Smooth muscle cell (in vitro differentiated cells): Measurements from ENCODE around the gene SEMA6C. TPM values are rescaled to one million over a fixed set of nuclear protein-coding genes. Genes with fewer than 3 reads are reported as not detected.

Experiments
- DNase-seq: peaks from one replicate; lab custom pipeline; 2025; ENCODE audit not compliant: unreplicated experiment; lab: John Stamatoyannopoulos, UW
- H2AFZ ChIP-seq: fragments of 200-600 bp; sonication (generic); 2 replicates; pipeline ENCODE4 v1.6.0; 2016; ENCODE audit warnings: antibody characterized with exemption, low read depth, mild to moderate bottlenecking
- H3F3A ChIP-seq: fragments of 200-600 bp; sonication (generic); 2 replicates; pipeline ENCODE4 v1.6.0; 2017; ENCODE audit warnings: antibody characterized with exemption, low read depth
- H3K27ac ChIP-seq: fragments of 200-600 bp; sonication (generic); 2 replicates; pipeline ENCODE4 v1.5.1; 2016; ENCODE audit warnings: low read depth, mild to moderate bottlenecking
- H3K27me3 ChIP-seq: fragments of 200-600 bp; sonication (generic); 2 replicates; pipeline ENCODE4 v1.6.1; 2016; ENCODE audit warnings: low read depth, mild to moderate bottlenecking
- H3K36me3 ChIP-seq: fragments of 200-600 bp; sonication (generic); 2 replicates; pipeline ENCODE4 v1.5.1; 2016; ENCODE audit warnings: low read depth
- H3K4me1 ChIP-seq: fragments of 200-600 bp; sonication (generic); 2 replicates; pipeline ENCODE4 v1.5.1; 2016; ENCODE audit warnings: low read depth
- H3K4me2 ChIP-seq: fragments of 200-600 bp; sonication (generic); 2 replicates; pipeline ENCODE4 v1.6.0; 2016; ENCODE audit warnings: mild to moderate bottlenecking
- H3K4me3 ChIP-seq: fragments of 200-600 bp; sonication (generic); 2 replicates; pipeline ENCODE4 v1.5.1; 2016; ENCODE audit warnings: mild to moderate bottlenecking
- H3K79me2 ChIP-seq: fragments of 200-600 bp; sonication (generic); 2 replicates; pipeline ENCODE4 v1.6.0; 2016; ENCODE audit warnings: low read depth, mild to moderate bottlenecking
- H3K9ac ChIP-seq: fragments of 200-600 bp; sonication (generic); 2 replicates; pipeline ENCODE4 v1.6.0; 2016; ENCODE audit warnings: low read depth
- H3K9me3 ChIP-seq: fragments of 200-600 bp; sonication (generic); replicated peaks from 2 replicates; pipeline ENCODE4 v1.5.1; 2016; ENCODE audit warnings: low read depth
- H4K20me1 ChIP-seq: fragments of 200-600 bp; sonication (generic); 2 replicates; pipeline ENCODE4 v1.6.0; 2016; ENCODE audit warnings: low read depth
- CTCF ChIP-seq: fragments of 200-600 bp; sonication (generic); IDR thresholded peaks from 2 replicates; pipeline ENCODE4 v1.5.1; 2017; ENCODE audit warnings: borderline replicate concordance, mild to moderate bottlenecking, antibody characterized with exemption; ENCODE audit not compliant: insufficient read depth, poor library complexity, severe bottlenecking
- WGBS: methylation state at CpG from one replicate; pipeline ENCODE4 v1.1.7; 2016; ENCODE audit warnings: low lambda C conversion rate; 5-methylcytosine and 5-hydroxymethylcytosine counted together
- polyA plus RNA-seq: library from polyadenylated mRNA; unstranded; fragments of >200 nt; fragmentation: Nextera tagmentation; extraction: Ambion mirVana; gene quantifications from 2 replicates; pipeline ENCODE4 v1.2.1, GENCODE V29; 2016
- total RNA-seq: library from RNA; depleted of rRNA; stranded (reverse); fragments of >200 nt; gene quantifications from 2 replicates; pipeline ENCODE4 v1.2.3, GENCODE V29; 2014

Gene SEMA6C
- total and polyA plus RNA-seq, 2 experiments from 2014 or later: 9.3 to 10.4 TPM

- H3K9ac ChIP-seq: no peak overlapping the region
- no peaks in the 10 kb centered on the region for H3K9me3 ChIP-seq
- H3K4me2 ChIP-seq: no peak overlapping the region
- no peaks in the 10 kb centered on the region for H3K36me3 ChIP-seq
- DNase-seq: no peak
- no peak overlapping the region for H3K4me3 ChIP-seq
- no peaks in the 10 kb centered on the region for H3K27me3 ChIP-seq
- no peaks in the 10 kb centered on the region for H4K20me1 ChIP-seq
- H2AFZ ChIP-seq: no peak overlapping the region
- WGBS: 79% methylated on average over 7 of the region's 7 CpGs
- H3K4me1 ChIP-seq: peaks cover 17% of the 10 kb centered on the region
- no peak overlapping the region for H3K27ac ChIP-seq
- no peaks in the 10 kb centered on the region for H3K79me2 ChIP-seq
- H3F3A ChIP-seq: peaks cover 8% of the 10 kb centered on the region
- TF ChIP-seq CTCF: no peak
Observed at GRCh38 chr1:151143057-151143435, 3.4 kb downstream of the SEMA6C start.

- H3K9ac ChIP-seq: no peak overlapping the region
- H3K4me1 ChIP-seq: peaks cover 17% of the 10 kb centered on the region
- no peak for DNase-seq
- no peak overlapping the region for H3K4me2 ChIP-seq
- H3K4me3 ChIP-seq: no peak overlapping the region
- H3K9me3 ChIP-seq: no peaks in the 10 kb centered on the region
- no peaks in the 10 kb centered on the region for H3K79me2 ChIP-seq
- H3F3A ChIP-seq: peaks cover 3% of the 10 kb centered on the region
- TF ChIP-seq CTCF: no peak
- no peak overlapping the region for H2AFZ ChIP-seq
- 45% methylated on average over 2 of the region's 5 CpGs for WGBS
- H4K20me1 ChIP-seq: no peaks in the 10 kb centered on the region
- H3K36me3 ChIP-seq: no peaks in the 10 kb centered on the region
- H3K27me3 ChIP-seq: no peaks in the 10 kb centered on the region
- H3K27ac ChIP-seq: no peak overlapping the region
Observed at GRCh38 chr1:151142411-151143056, 3.9 kb downstream of the SEMA6C start.

- no peaks in the 10 kb centered on the region for H3K4me1 ChIP-seq
- H3F3A ChIP-seq: no peaks in the 10 kb centered on the region
- H3K36me3 ChIP-seq: no peaks in the 10 kb centered on the region
- TF ChIP-seq CTCF: no peak
- no peak overlapping the region for H3K4me2 ChIP-seq
- no peak overlapping the region for H3K27ac ChIP-seq
- no peaks in the 10 kb centered on the region for H3K9me3 ChIP-seq
- WGBS: 96% methylated on average over 7 of the region's 7 CpGs
- H2AFZ ChIP-seq: no peak overlapping the region
- no peak overlapping the region for H3K9ac ChIP-seq
- no peak overlapping the region for H3K4me3 ChIP-seq
- peaks cover 6% of the 10 kb centered on the region for H3K27me3 ChIP-seq
- no peaks in the 10 kb centered on the region for H4K20me1 ChIP-seq
- DNase-seq: no peak
- H3K79me2 ChIP-seq: no peaks in the 10 kb centered on the region
Observed at GRCh38 chr1:151137789-151138188, 8.6 kb downstream of the SEMA6C start.
